Fibroblast of lung (primary cell): ENCODE results near the gene KAT2A. TPM values are rescaled to one million over a fixed set of nuclear protein-coding genes. Genes with fewer than 3 reads are reported as not detected.

Experiments
- DNase-seq, 2 donors: peaks; one replicate each; pipeline versions ENCODE4 v3.0.0 to v3.0.0-alpha.2; 2010; ENCODE audit warnings: low read depth in 2 of 2
- H2AFZ ChIP-seq: 2 replicates; pipeline ENCODE4 v1.5.1; 2012; ENCODE audit warnings: low read length, control low read depth, inconsistent platforms
- H3K27ac ChIP-seq: 2 replicates; pipeline ENCODE4 v1.5.1; 2011; ENCODE audit warnings: low read length, control low read depth; ENCODE audit not compliant: insufficient read depth
- H3K27me3 ChIP-seq: 2 replicates; pipeline ENCODE4 v1.5.1; 2011; ENCODE audit warnings: mild to moderate bottlenecking, low read length; ENCODE audit not compliant: control insufficient read depth, insufficient read depth
- H3K36me3 ChIP-seq: 2 replicates; pipeline ENCODE4 v1.5.1; 2011; ENCODE audit warnings: low read length; ENCODE audit not compliant: control insufficient read depth, insufficient read depth
- H3K4me1 ChIP-seq: 2 replicates; pipeline ENCODE4 v1.5.1; 2011; ENCODE audit warnings: low read length; ENCODE audit not compliant: control insufficient read depth, insufficient read depth; ENCODE audit errors: extremely low read depth
- H3K4me2 ChIP-seq: 2 replicates; pipeline ENCODE4 v1.5.1; 2011; ENCODE audit warnings: low read length, control low read depth; ENCODE audit not compliant: insufficient read depth; ENCODE audit errors: extremely low read depth
- H3K4me3 ChIP-seq, 4 experiments: fragments of 200-600 bp in 1 of 4; sonication (generic) in 1 of 4; replicated peaks in 1 of 4; 2 replicates each; pipeline ENCODE4 v1.5.1; 2011 to 2016; ENCODE audit warnings: low read length in 4 of 4, low read depth in 3 of 4, mild to moderate bottlenecking in 3 of 4, control low read depth in 2 of 4, inconsistent platforms in 1 of 4, mixed read lengths in 1 of 4; ENCODE audit not compliant: insufficient read depth in 1 of 4; ENCODE audit errors: control extremely low read depth in 1 of 4
- H3K79me2 ChIP-seq: 2 replicates; pipeline ENCODE4 v1.5.1; 2012; ENCODE audit warnings: mild to moderate bottlenecking, low read length, inconsistent platforms; ENCODE audit not compliant: control insufficient read depth, insufficient read depth
- H3K9ac ChIP-seq: 2 replicates; pipeline ENCODE4 v1.5.1; 2011; ENCODE audit warnings: mild to moderate bottlenecking, low read length, control low read depth; ENCODE audit not compliant: insufficient read depth
- H3K9me3 ChIP-seq: 2 replicates; pipeline ENCODE4 v1.5.1; 2012; ENCODE audit warnings: low read depth, low read length; ENCODE audit not compliant: control insufficient read depth, insufficient read depth
- H4K20me1 ChIP-seq: 2 replicates; pipeline ENCODE4 v1.5.1; 2011; ENCODE audit warnings: low read length; ENCODE audit not compliant: control insufficient read depth, insufficient read depth; ENCODE audit errors: extremely low read depth
- EZH2 ChIP-seq: IDR thresholded peaks from 2 replicates; pipeline ENCODE4 v1.5.1; 2012; ENCODE audit warnings: low read length, control low read depth, mild to moderate bottlenecking; ENCODE audit errors: missing control alignments
- polyA plus RNA-seq, 2 donors: library from polyadenylated mRNA; depleted of rRNA in 1 of 2; stranded (reverse) in 1 of 2; unstranded in 1 of 2; fragments of >200 nt; gene quantifications; 2 replicates each; pipeline ENCODE4 v1.2.1, GENCODE V29; 2011 to 2012; ENCODE audit warnings: missing spikeins in 1 of 2
- total RNA-seq: library from RNA; depleted of rRNA; stranded (reverse); fragments of >200 nt; gene quantifications from 2 replicates; pipeline ENCODE4 v1.2.1, GENCODE V29; 2014
- TF ChIP-seq, protein P1 (sequence below), 2 donors: IDR thresholded peaks in 1 of 2; conservative IDR thresholded peaks in 1 of 2; 1 replicate in 1 of 2; 2 replicates in 1 of 2; pipeline ENCODE4 v1.5.1; 2011 to 2012; ENCODE audit warnings: low read length in 2 of 2, control low read depth in 1 of 2, inconsistent platforms in 1 of 2, low read depth in 1 of 2, mild to moderate bottlenecking in 1 of 2

The KAT2A gene
- total and polyA plus RNA-seq, 2 donors (not counting 1 experiment from before 2014, with no cell fraction given), result 7.8 to 9.1 TPM

DNA sequence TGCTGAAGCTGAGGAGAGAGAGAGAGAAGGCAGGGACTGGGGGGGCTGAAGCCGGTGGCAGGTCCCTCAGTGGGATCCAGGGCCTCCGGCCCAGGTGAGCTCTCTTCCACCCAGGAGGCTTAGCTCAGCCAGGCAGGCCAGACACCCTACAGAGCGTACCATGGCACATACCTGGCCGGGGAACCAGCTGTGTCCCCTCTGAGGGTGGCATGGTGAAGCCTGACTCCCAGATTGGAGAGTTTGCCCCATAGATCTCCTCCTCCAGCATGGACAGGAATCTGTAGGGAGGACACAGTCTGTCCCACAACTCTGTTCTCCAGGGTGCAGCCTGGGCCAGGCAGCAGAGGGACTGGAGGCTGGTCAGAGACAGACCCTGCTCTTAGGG is 3.0 kb downstream of the KAT2A start:
- Histone ChIP-seq H3K4me1 (peaks cover 8% of the 10 kb centered on the region), H4K20me1 (no peaks in the 10 kb centered on the region), H3K4me3 (no peak overlapping the region), H3K9ac (no peak overlapping the region), H3K27me3 (no peaks in the 10 kb centered on the region), H2AFZ (no peak overlapping the region), H3K79me2 (no peaks in the 10 kb centered on the region), H3K36me3 (peaks cover 21% of the 10 kb centered on the region), H3K4me2 (no peak overlapping the region), H3K9me3 (no peaks in the 10 kb centered on the region), H3K27ac (no peak overlapping the region)
- TF ChIP-seq, protein P1, sequence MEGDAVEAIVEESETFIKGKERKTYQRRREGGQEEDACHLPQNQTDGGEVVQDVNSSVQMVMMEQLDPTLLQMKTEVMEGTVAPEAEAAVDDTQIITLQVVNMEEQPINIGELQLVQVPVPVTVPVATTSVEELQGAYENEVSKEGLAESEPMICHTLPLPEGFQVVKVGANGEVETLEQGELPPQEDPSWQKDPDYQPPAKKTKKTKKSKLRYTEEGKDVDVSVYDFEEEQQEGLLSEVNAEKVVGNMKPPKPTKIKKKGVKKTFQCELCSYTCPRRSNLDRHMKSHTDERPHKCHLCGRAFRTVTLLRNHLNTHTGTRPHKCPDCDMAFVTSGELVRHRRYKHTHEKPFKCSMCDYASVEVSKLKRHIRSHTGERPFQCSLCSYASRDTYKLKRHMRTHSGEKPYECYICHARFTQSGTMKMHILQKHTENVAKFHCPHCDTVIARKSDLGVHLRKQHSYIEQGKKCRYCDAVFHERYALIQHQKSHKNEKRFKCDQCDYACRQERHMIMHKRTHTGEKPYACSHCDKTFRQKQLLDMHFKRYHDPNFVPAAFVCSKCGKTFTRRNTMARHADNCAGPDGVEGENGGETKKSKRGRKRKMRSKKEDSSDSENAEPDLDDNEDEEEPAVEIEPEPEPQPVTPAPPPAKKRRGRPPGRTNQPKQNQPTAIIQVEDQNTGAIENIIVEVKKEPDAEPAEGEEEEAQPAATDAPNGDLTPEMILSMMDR (conservative IDR thresholded peaks at IDR 0.05 in 1 of 2, IDR thresholded peaks at IDR 0.05 in 1 of 2; ENCODE audit: low read depth in 1 of 2, low read length in 2 of 2), result no peak
- TF ChIP-seq EZH2, result no peak
- no peak for DNase-seq

DNA sequence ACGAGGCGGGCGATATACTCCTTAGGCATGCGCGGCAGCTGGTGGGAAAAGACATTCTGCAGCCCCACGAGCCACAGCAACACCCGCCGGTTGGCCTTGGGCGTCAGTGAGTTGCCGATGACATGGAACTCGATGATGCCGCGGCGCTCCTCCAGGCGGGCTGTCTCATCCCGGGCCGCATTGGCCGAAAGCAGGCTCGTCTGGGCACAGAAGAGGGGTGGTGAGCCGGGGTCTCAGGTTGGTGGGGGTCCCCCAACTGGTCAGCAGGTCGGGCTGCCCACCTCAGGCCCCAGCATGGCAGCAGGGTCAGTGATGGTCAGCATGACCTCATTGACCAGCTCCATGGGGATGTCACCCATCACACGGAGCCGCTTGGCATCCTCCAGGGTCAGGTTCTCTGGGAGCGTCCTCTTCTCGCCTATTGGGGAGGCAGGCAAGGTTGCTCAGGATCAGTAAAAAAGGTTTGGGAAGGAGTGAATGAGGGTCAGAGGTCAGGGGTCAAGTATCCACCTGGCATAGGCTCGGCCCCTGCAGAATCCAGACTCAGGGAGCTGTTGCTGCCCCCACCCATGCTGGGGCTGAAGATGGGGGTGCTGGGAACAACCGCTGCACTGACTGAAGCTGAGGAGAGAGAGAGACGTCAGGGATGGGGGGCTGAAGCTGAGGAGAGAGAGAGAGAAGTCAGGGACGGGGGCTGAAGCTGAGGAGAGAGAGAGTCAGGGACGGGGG is 3.6 kb downstream of the KAT2A start:
- H3K4me3 ChIP-seq, result no peak overlapping the region
- H2AFZ ChIP-seq, result no peak overlapping the region
- TF ChIP-seq EZH2, result no peak
- no peak overlapping the region for H3K27ac ChIP-seq
- H3K36me3 ChIP-seq, result peaks cover 21% of the 10 kb centered on the region
- H4K20me1 ChIP-seq, result no peaks in the 10 kb centered on the region
- H3K9me3 ChIP-seq, result no peaks in the 10 kb centered on the region
- peaks cover 11% of the 10 kb centered on the region for H3K4me1 ChIP-seq
- H3K9ac ChIP-seq, result no peak overlapping the region
- H3K4me2 ChIP-seq, result no peak overlapping the region
- no peaks in the 10 kb centered on the region for H3K79me2 ChIP-seq
- DNase-seq, result no peak
- H3K27me3 ChIP-seq, result no peaks in the 10 kb centered on the region

- Histone ChIP-seq H3K79me2 (no peaks in the 10 kb centered on the region), H3K27ac (peak overlapping the region; percentile 27), H3K27me3 (no peaks in the 10 kb centered on the region), H3K4me2 (no peak overlapping the region), H3K9ac (peak overlapping the region; percentile 16), H3K36me3 (peaks cover 21% of the 10 kb centered on the region), H3K4me3 (no peak overlapping the region), H2AFZ (no peak overlapping the region), H4K20me1 (no peaks in the 10 kb centered on the region), H3K9me3 (no peaks in the 10 kb centered on the region), H3K4me1 (peaks cover 12% of the 10 kb centered on the region)
- DNase-seq, result peak; percentile 60 to 81
- no peak for TF ChIP-seq EZH2
- TF ChIP-seq, protein P1 (conservative IDR thresholded peaks at IDR 0.05 in 1 of 2, IDR thresholded peaks at IDR 0.05 in 1 of 2; ENCODE audit: low read depth in 1 of 2, low read length in 2 of 2), result peak; percentile 82 to 84
Measured at GRCh38 chr17:42116705-42117396, 4.3 kb downstream of the KAT2A start.
